GM23338 (cell line): ENCODE data around the gene SENP3.

Experiments
- CREB1 ChIP-seq: fragments of 250-450 bp; sonication (Bioruptor Pico); IDR thresholded peaks from 2 replicates; pipeline ENCODE4 v1.5.0; 2020; ENCODE audit warnings: low read depth, mild to moderate bottlenecking, moderate library complexity
- CTCF ChIP-seq, 2 experiments: fragments of 200-600 bp in 1 of 2; sonication (generic) in 1 of 2; conservative IDR thresholded peaks; 2 replicates each; pipeline versions ENCODE4 v1.5.1 to v1.6.1; 2016 to 2017; ENCODE audit warnings: antibody characterized with exemption in 2 of 2, low read depth in 2 of 2, mild to moderate bottlenecking in 2 of 2, moderate library complexity in 1 of 2
- ETS1 ChIP-seq: IDR thresholded peaks from 2 replicates; pipeline ENCODE4 v1.6.1; 2016; ENCODE audit warnings: antibody characterized with exemption
- EZH2 ChIP-seq: fragments of 200-600 bp; sonication (generic); IDR thresholded peaks from one replicate; pipeline ENCODE4 v1.8.0; 2017; ENCODE audit warnings: antibody characterized with exemption, mild to moderate bottlenecking, low read depth; ENCODE audit not compliant: unreplicated experiment
- EZH2phosphoT487 ChIP-seq: fragments of 200-600 bp; sonication (generic); IDR thresholded peaks from one replicate; pipeline ENCODE4 v1.8.1; 2018; ENCODE audit warnings: antibody characterized with exemption; ENCODE audit not compliant: unreplicated experiment
- JUNB ChIP-seq: IDR thresholded peaks from one replicate; pipeline ENCODE4 v1.6.1; 2016; ENCODE audit warnings: antibody characterized with exemption; ENCODE audit not compliant: unreplicated experiment
- NANOG ChIP-seq: IDR thresholded peaks from 2 replicates; pipeline ENCODE4 v1.6.1; 2016; ENCODE audit warnings: antibody characterized with exemption, borderline replicate concordance
- POLR2AphosphoS5 ChIP-seq: IDR thresholded peaks from 2 replicates; pipeline ENCODE4 v1.6.1; 2016; ENCODE audit warnings: antibody characterized with exemption, low read depth
- REST ChIP-seq: IDR thresholded peaks from one replicate; pipeline ENCODE4 v1.6.1; 2018; ENCODE audit warnings: antibody characterized with exemption; ENCODE audit not compliant: unreplicated experiment
- ZNF114 ChIP-seq: fragments of 250-450 bp; sonication (Bioruptor Pico); IDR thresholded peaks from 2 replicates; pipeline ENCODE4 v1.5.0; 2020; ENCODE audit warnings: mild to moderate bottlenecking, moderate library complexity
- ZNF462 ChIP-seq: fragments of 250-450 bp; sonication (Bioruptor Pico); IDR thresholded peaks from 2 replicates; pipeline ENCODE4 v1.5.0; 2020; ENCODE audit warnings: mild to moderate bottlenecking, moderate library complexity

GRCh38 chr17:7587420-7588151 lies 25.9 kb downstream of the SENP3 start:
- TF ChIP-seq REST (no peak), POLR2AphosphoS5 (no peak), CTCF (conservative IDR thresholded peaks at IDR 0.05; ENCODE audit: low read depth in 2 of 2) (no peak), EZH2phosphoT487 (no peak), EZH2 (no peak), ZNF462 (CRISPR knock-in tag) (no peak), CREB1 (CRISPR knock-in tag) (no peak), JUNB (no peak), ETS1 (no peak), NANOG (no peak), ZNF114 (CRISPR knock-in tag) (no peak)
